GM12878 (cell line): ENCODE measurements around the gene AATF. TPM values are rescaled to one million over a fixed set of nuclear protein-coding genes. Genes with fewer than 3 reads are reported as not detected.

Experiments used
- ATAC-seq: fragments of 200-7000 bp; cut with Tn5 transposase; 3 replicates; pipeline ENCODE4 v1.9.1; 2020; ENCODE audit warnings: mild to moderate bottlenecking, moderate library complexity
- BruUV-seq: library from RNA; stranded (reverse); fragments of 400-500 nt; replicated peaks from 2 replicates; lab custom pipeline; 2021; lab: Mats Ljungman, UMichigan
- CTCF ChIA-PET: fragments of 300-600 bp; sonication (Branson Sonifier 250); formaldehyde crosslinking; extraction: SDS; loops from one replicate; lab custom pipeline; 2021; ENCODE audit warnings: inconsistent platforms; lab: Yijun Ruan, JAX
- POLR2A ChIA-PET: fragments of 350-600 bp; formaldehyde crosslinking; extraction: SDS; loops from one replicate; lab custom pipeline; 2021; ENCODE audit warnings: inconsistent platforms; lab: Charles Lee
- RAD21 ChIA-PET: fragments of 300-600 bp; sonication (Branson Sonifier 250); formaldehyde crosslinking; loops from one replicate; lab custom pipeline; 2023; ENCODE audit warnings: antibody characterized with exemption; ENCODE audit not compliant: unreplicated experiment; lab: Charles Lee
- SMC1A ChIA-PET: fragments of 300-600 bp; sonication (Branson Sonifier 250); formaldehyde crosslinking; loops from one replicate; lab custom pipeline; 2023; ENCODE audit not compliant: unreplicated experiment, uncharacterized antibody; lab: Charles Lee
- DNase-seq: peaks from one replicate; pipeline ENCODE4 v3.0.0-alpha.2; 2011; ENCODE audit warnings: low read depth, low spot score
- FAIRE-seq: peaks from 3 replicates; lab custom pipeline; 2011; peaks lifted over from hg19 to GRCh38; lab: Jason Lieb, UNC
- H2AFZ ChIP-seq: 2 replicates; pipeline ENCODE4 v1.6.0; 2011; ENCODE audit warnings: low read depth, low read length, control low read depth; ENCODE audit not compliant: control insufficient read depth
- H3K27ac ChIP-seq: 2 replicates; pipeline ENCODE4 v1.5.1; 2011; ENCODE audit warnings: control low read depth; ENCODE audit not compliant: control insufficient read depth, insufficient read depth
- H3K27me3 ChIP-seq, 2 experiments: replicated peaks in 1 of 2; 2 replicates each; pipeline versions ENCODE4 v1.6.0 to v1.6.1; 2011; ENCODE audit warnings: low read length in 1 of 2; ENCODE audit not compliant: control insufficient read depth in 2 of 2, insufficient read depth in 2 of 2
- H3K36me3 ChIP-seq, 2 experiments: 2 replicates each; pipeline ENCODE4 v1.5.1; 2011; ENCODE audit warnings: low read length in 1 of 2; ENCODE audit not compliant: control insufficient read depth in 2 of 2, insufficient read depth in 2 of 2
- H3K4me1 ChIP-seq: 2 replicates; pipeline ENCODE4 v1.6.1; 2011; ENCODE audit warnings: mild to moderate bottlenecking, low read length, moderate library complexity, mixed read lengths; ENCODE audit not compliant: control insufficient read depth, insufficient read depth
- H3K4me2 ChIP-seq: 2 replicates; pipeline ENCODE4 v1.6.0; 2011; ENCODE audit warnings: control low read depth; ENCODE audit not compliant: control insufficient read depth, insufficient read depth
- H3K4me3 ChIP-seq: fragments of 200-600 bp; sonication (generic); 2 replicates; pipeline ENCODE4 v1.5.1; 2016
- H3K79me2 ChIP-seq: 2 replicates; pipeline ENCODE4 v1.6.0; 2011; ENCODE audit warnings: low read length; ENCODE audit not compliant: control insufficient read depth, insufficient read depth
- H3K9ac ChIP-seq: 2 replicates; pipeline ENCODE4 v1.8.0; 2011; ENCODE audit warnings: low read length, control low read depth, mixed read lengths; ENCODE audit not compliant: control insufficient read depth, insufficient read depth
- H3K9me3 ChIP-seq: replicated peaks from 3 replicates; pipeline ENCODE4 v1.5.1; 2011; ENCODE audit warnings: mild to moderate bottlenecking, low read length; ENCODE audit not compliant: control insufficient read depth, insufficient read depth
- H4K20me1 ChIP-seq: 2 replicates; pipeline ENCODE4 v1.6.0; 2011; ENCODE audit not compliant: control insufficient read depth, insufficient read depth
- CHD1 ChIP-seq: IDR thresholded peaks from 2 replicates; pipeline ENCODE4 v1.6.1; 2012; ENCODE audit warnings: low read depth, low read length, improper control_type of control experiment
- EED ChIP-seq: sonication (generic); IDR thresholded peaks from 2 replicates; pipeline ENCODE4 v1.6.1; 2016; ENCODE audit warnings: antibody characterized with exemption, low read depth
- FOS ChIP-seq: IDR thresholded peaks from 3 replicates; pipeline ENCODE4 v1.6.1; 2011; ENCODE audit warnings: borderline replicate concordance; ENCODE audit not compliant: insufficient read length; ENCODE audit errors: extremely low read depth
- MLLT1 ChIP-seq: fragments of 450-650 bp; IDR thresholded peaks from 2 replicates; pipeline ENCODE4 v1.6.1; 2016; ENCODE audit warnings: mild to moderate bottlenecking
- MXI1 ChIP-seq: fragments of 150-350 bp; IDR thresholded peaks from 2 replicates; pipeline ENCODE4 v1.6.1; 2011; ENCODE audit warnings: low read depth, mild to moderate bottlenecking, inconsistent platforms, low read length, improper control_type of control experiment
- SMC3 ChIP-seq: IDR thresholded peaks from 2 replicates; pipeline ENCODE4 v1.6.1; 2011; ENCODE audit warnings: low read length, improper control_type of control experiment, borderline replicate concordance
- TCF7 ChIP-seq: IDR thresholded peaks from 2 replicates; pipeline ENCODE4 v1.6.1; 2014; ENCODE audit warnings: antibody characterized with exemption, borderline replicate concordance
- WGBS: methylation state at CpG from one replicate; pipeline ENCODE4 v1.1.6; 2016; ENCODE audit warnings: low lambda C conversion rate; ENCODE audit not compliant: insufficient replicate concordance, insufficient coverage; ENCODE audit errors: missing lambda C conversion rate; 5-methylcytosine and 5-hydroxymethylcytosine counted together
- in situ Hi-C: fragments of 300-500 bp; cut with MboI; formaldehyde crosslinking; loops from 9 replicates; pipeline ENCODE4 v1.14.3; 2018; ENCODE audit warnings: mixed read lengths
- intact Hi-C: fragments of 100-400 bp; cut with micrococcal nuclease; formaldehyde crosslinking; loops from one replicate; pipeline ENCODE4 v1.14.2; 2022; ENCODE audit not compliant: unreplicated experiment
- polyA plus RNA-seq, 11 experiments: library from polyadenylated mRNA; depleted of rRNA in 4 of 11; unstranded in 6 of 11; stranded (reverse) in 5 of 11; fragments of >200 nt; fragmentation: Nextera tagmentation in 4 of 11; fragmentation: Illumina TruSeq in 1 of 11; extraction: Ambion mirVana in 4 of 11; extraction: Trizol in 1 of 11; gene quantifications; 1 replicate in 1 of 11; 2 replicates in 10 of 11; pipeline versions ENCODE4 v1.2.1 to v1.2.3, GENCODE V29; 2011 to 2016; ENCODE audit warnings: inconsistent platforms in 2 of 11, missing spikeins in 2 of 11, low read depth in 1 of 11
- total RNA-seq, 4 experiments: library from RNA; depleted of rRNA in 3 of 4; stranded (reverse); fragments of >200 nt in 3 of 4; fragmentation: Illumina TruSeq in 1 of 4; extraction: Trizol in 1 of 4; gene quantifications; 2 replicates each; pipeline versions ENCODE4 v1.2.1 to v1.2.3, GENCODE V29; 2013 to 2021
- TF ChIP-seq, protein P1 (sequence below): fragments of 150-350 bp; IDR thresholded peaks from 2 replicates; pipeline ENCODE4 v1.6.1; 2014; ENCODE audit warnings: mild to moderate bottlenecking, low read depth, low read length

Gene AATF
- total and polyA plus RNA-seq, 10 of the 15 experiments (the other 5 are each of a cell fraction or from before 2014, with no cell fraction given): 36.8 to 110 (median 77.9) TPM

DNA sequence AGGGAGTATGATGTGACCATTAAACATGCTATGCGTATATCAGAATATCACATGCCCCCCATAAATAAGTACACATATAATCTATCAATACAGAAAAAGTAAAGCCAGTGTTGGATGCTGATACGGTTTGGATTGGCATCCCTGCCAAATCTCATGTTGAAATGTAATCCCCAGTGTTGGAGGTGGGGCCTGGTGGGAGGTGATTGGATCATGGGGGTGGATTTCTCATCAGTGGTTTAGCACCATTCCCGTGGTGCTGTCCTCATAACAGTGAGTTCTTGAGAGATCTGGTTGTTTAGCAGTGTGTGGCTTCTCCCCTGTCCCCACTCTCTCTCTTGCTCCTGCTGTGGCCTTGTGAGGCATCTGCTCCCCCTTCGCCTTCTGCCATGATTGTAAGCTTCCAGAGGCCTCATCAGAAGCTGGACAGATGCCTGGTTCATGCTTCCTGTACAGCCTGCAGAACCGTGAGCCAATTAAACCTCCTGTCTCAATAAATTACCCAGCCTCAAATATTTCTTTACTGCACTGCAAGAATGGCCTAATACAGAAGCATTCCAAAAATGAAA is 88.9 kb downstream of the AATF start:
- H4K20me1 ChIP-seq: no peaks in the 10 kb centered on the region
- DNase-seq (no peak), ATAC-seq (no peak), FAIRE-seq (no peak)
- no peaks in the 10 kb centered on the region for H3K27me3 ChIP-seq
- intact Hi-C loops (no loop called here), in situ Hi-C loops (no loop called here)
- no TSS peak for BruUV-seq
- no peak overlapping the region for H3K4me3 ChIP-seq
- no peaks in the 10 kb centered on the region for H3K4me1 ChIP-seq
- ChIA-PET SMC1A (interaction anchor here (0.7 kb wide), 1 partner anchor 483 kb away, joined by 3 read pairs; no protein-coding TSS in a partner anchor), RAD21 (no interaction called here), CTCF (interaction anchor here (0.9 to 1.0 kb wide), 2 partner anchors 10 to 12 kb away, joined by 3 read pairs; no protein-coding TSS in a partner anchor), POLR2A (no interaction called here)
- 74% methylated on average over 5 of the region's 5 CpGs for WGBS
- no peak overlapping the region for H3K9ac ChIP-seq
- H3K79me2 ChIP-seq: no peaks in the 10 kb centered on the region
- H3K4me2 ChIP-seq: no peak overlapping the region
- H3K27ac ChIP-seq: no peak overlapping the region
- H2AFZ ChIP-seq: no peak overlapping the region
- TF ChIP-seq, protein P1, sequence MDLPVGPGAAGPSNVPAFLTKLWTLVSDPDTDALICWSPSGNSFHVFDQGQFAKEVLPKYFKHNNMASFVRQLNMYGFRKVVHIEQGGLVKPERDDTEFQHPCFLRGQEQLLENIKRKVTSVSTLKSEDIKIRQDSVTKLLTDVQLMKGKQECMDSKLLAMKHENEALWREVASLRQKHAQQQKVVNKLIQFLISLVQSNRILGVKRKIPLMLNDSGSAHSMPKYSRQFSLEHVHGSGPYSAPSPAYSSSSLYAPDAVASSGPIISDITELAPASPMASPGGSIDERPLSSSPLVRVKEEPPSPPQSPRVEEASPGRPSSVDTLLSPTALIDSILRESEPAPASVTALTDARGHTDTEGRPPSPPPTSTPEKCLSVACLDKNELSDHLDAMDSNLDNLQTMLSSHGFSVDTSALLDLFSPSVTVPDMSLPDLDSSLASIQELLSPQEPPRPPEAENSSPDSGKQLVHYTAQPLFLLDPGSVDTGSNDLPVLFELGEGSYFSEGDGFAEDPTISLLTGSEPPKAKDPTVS: no peak
- TF ChIP-seq CHD1 (no peak), MXI1 (no peak), TCF7 (no peak), MLLT1 (no peak), SMC3 (no peak), FOS (no peak), EED (no peak)
- H3K36me3 ChIP-seq: peaks cover 0 to 9% of the 10 kb centered on the region in 2 experiments; a peak in 2 of 4 replicates
- no peaks in the 10 kb centered on the region for H3K9me3 ChIP-seq
